Stomach (tissue), 9 donors: ENCODE data around the gene KIF20A. TPM values are rescaled to one million over a fixed set of nuclear protein-coding genes. Genes with fewer than 3 reads are reported as not detected.
A peak's percentile ranks its signal among the peaks of the same experiment; 100 is the strongest.

Experiments used
- DNase-seq, 2 donors: peaks; one replicate each; pipeline versions ENCODE4 v3.0.0 to v3.0.0-alpha.2; 2013 to 2019
- H3K27ac ChIP-seq, 5 donors: fragments of 200-600 bp in 4 of 5; sonication (generic) in 4 of 5; one replicate each; pipeline ENCODE4 v1.5.1; 2013 to 2019; ENCODE audit warnings: mild to moderate bottlenecking in 1 of 5, moderate library complexity in 1 of 5
- H3K27me3 ChIP-seq, 3 donors: fragments of 200-600 bp; sonication (generic); one replicate each; pipeline ENCODE4 v1.5.1; 2017 to 2019; ENCODE audit warnings: mixed run types in 1 of 3
- H3K36me3 ChIP-seq, 4 donors: fragments of 200-600 bp; sonication (generic); 1 replicate in 3 of 4; 2 replicates in 1 of 4; pipeline ENCODE4 v1.5.1; 2016 to 2019
- H3K4me1 ChIP-seq, 4 donors: fragments of 200-600 bp; sonication (generic); one replicate each; pipeline ENCODE4 v1.5.1; 2016 to 2019
- H3K4me3 ChIP-seq, 4 donors: fragments of 200-600 bp; sonication (generic) in 3 of 4; one replicate each; pipeline ENCODE4 v1.5.1; 2016 to 2019; ENCODE audit warnings: mild to moderate bottlenecking in 1 of 4
- H3K9me3 ChIP-seq, 4 donors: fragments of 200-600 bp; sonication (generic); one replicate each; pipeline ENCODE4 v1.5.1; 2016 to 2019
- CTCF ChIP-seq, 7 experiments: fragments of 450-650 bp in 4 of 7; fragments of 200-600 bp in 3 of 7; sonication (generic) in 3 of 7; IDR thresholded peaks; one replicate each; pipeline ENCODE4 v1.5.1; 2016 to 2019; ENCODE audit warnings: antibody characterized with exemption in 7 of 7, control low read depth in 2 of 7, mild to moderate bottlenecking in 1 of 7
- EP300 ChIP-seq: sonication (generic); formaldehyde crosslinking; IDR thresholded peaks from one replicate; pipeline ENCODE4 v1.6.1; 2017; ENCODE audit warnings: antibody characterized with exemption
- POLR2A ChIP-seq, 4 donors: fragments of 450-650 bp; IDR thresholded peaks; one replicate each; pipeline ENCODE4 v1.6.1; 2016; ENCODE audit warnings: antibody characterized with exemption in 4 of 4, control low read depth in 2 of 4, mild to moderate bottlenecking in 1 of 4, moderate library complexity in 1 of 4
- POLR2AphosphoS5 ChIP-seq, 3 donors: sonication (generic); formaldehyde crosslinking; IDR thresholded peaks; one replicate each; pipeline ENCODE4 v1.6.1; 2016; ENCODE audit warnings: antibody characterized with exemption in 3 of 3
- WGBS, 5 donors: extraction: QIAGEN DNeasy Blood & Tissue Kit in 3 of 5; methylation state at CpG; one replicate each; pipeline versions ENCODE4 v1.1.5 to v1.1.7; 2013 to 2018; 5-methylcytosine and 5-hydroxymethylcytosine counted together
- intact Hi-C: fragments of 100-400 bp; cut with DNase I; formaldehyde crosslinking; loops from one replicate; pipeline ENCODE4 v1.15.1; 2023; ENCODE audit warnings: low total_unique reads
- polyA plus RNA-seq, 3 donors: library from polyadenylated mRNA; stranded (reverse); fragments of 200-250 nt; gene quantifications; one replicate each; pipeline ENCODE4 v1.2.3, GENCODE V29; 2013
- total RNA-seq, 5 donors: library from RNA; depleted of rRNA; stranded (reverse); fragments of >200 nt; gene quantifications; one replicate each; pipeline versions ENCODE4 v1.1.0 to v1.2.3, GENCODE V29; 2014 to 2016
- donor health status: healthy with polysubstance abuse.
- donor health status: Bipolar disorder and iron deficiency.
- donor health status: healthy.

The KIF20A gene
- total and polyA plus RNA-seq, 8 donors: 2.0 to 8.4 (median 4.7) TPM; not detected in 2

- no peaks in the 10 kb centered on the region for H3K9me3 ChIP-seq
- peaks cover 14 to 37% (median 32%) of the 10 kb centered on the region in 4 donors for H3K4me1 ChIP-seq
- peaks cover 0 to 44% (median 41%) of the 10 kb centered on the region in 4 donors for H3K36me3 ChIP-seq
- no peaks in the 10 kb centered on the region for H3K27me3 ChIP-seq
- intact Hi-C loops: no loop called here
- no peak for DNase-seq
- no peak overlapping the region for H3K27ac ChIP-seq
- H3K4me3 ChIP-seq: no peak overlapping the region
- TF ChIP-seq CTCF (IDR thresholded peaks at IDR 0.05) (no peak), EP300 (no peak), POLR2A (IDR thresholded peaks at IDR 0.05) (no peak), POLR2AphosphoS5 (IDR thresholded peaks at IDR 0.05) (no peak)
- WGBS, 5 donors: 90 to 99% (median 96%) methylated on average over 3 of the region's 3 CpGs
Observed at GRCh38 chr5:138210985-138211384, 32.1 kb downstream of the KIF20A start.

- peak overlapping the region; percentile 80 to 98 (median 94) for H3K4me3 ChIP-seq
- no peaks in the 10 kb centered on the region for H3K27me3 ChIP-seq
- H3K27ac ChIP-seq: peak overlapping the region; percentile 49 to 90 (median 82)
- peaks cover 14 to 37% (median 32%) of the 10 kb centered on the region in 4 donors for H3K4me1 ChIP-seq
- TF ChIP-seq CTCF (IDR thresholded peaks at IDR 0.05) (no peak), EP300 (no peak), POLR2A (IDR thresholded peaks at IDR 0.05) (peak in 1 of 4 donors; percentile 8), POLR2AphosphoS5 (IDR thresholded peaks at IDR 0.05) (no peak)
- no peaks in the 10 kb centered on the region for H3K9me3 ChIP-seq
- 0 to 1% (median 0%) methylated on average over 8 of the region's 8 CpGs for WGBS, 5 donors
- intact Hi-C loops: no loop called here
- DNase-seq: no peak
- peaks cover 0 to 26% (median 24%) of the 10 kb centered on the region in 4 donors for H3K36me3 ChIP-seq
Observed at GRCh38 chr5:138212828-138213160, 33.9 kb downstream of the KIF20A start.

- Histone ChIP-seq H3K36me3 (peaks cover 0 to 21% (median 20%) of the 10 kb centered on the region in 4 donors), H3K4me3 (peak within 1 kb of the TSS; percentile 80 to 98 (median 94)), H3K4me1 (peaks cover 14 to 37% (median 32%) of the 10 kb centered on the region in 4 donors), H3K27ac (peak within 1 kb of the TSS; percentile 49 to 90 (median 82)), H3K27me3 (no peaks in the 10 kb centered on the region), H3K9me3 (no peaks in the 10 kb centered on the region)
- no peak for TF ChIP-seq POLR2A (IDR thresholded peaks at IDR 0.05)
- no peak for TF ChIP-seq CTCF (IDR thresholded peaks at IDR 0.05)
- no peak for TF ChIP-seq EP300
- peak; percentile 21 to 78 (median 60) for TF ChIP-seq POLR2AphosphoS5 (IDR thresholded peaks at IDR 0.05)
- intact Hi-C loops: no loop called here
- DNase-seq: peak; percentile 92 to 99
- 1 to 2% (median 2%) methylated on average over 32 of the region's 32 CpGs for WGBS, 5 donors
Observed at GRCh38 chr5:138213161-138214029, 34.5 kb downstream of the KIF20A start, which contains the start of gene CDC23. CDC23 (minus strand) TSS chr5:138213323; CDS start chr5:138213312, 11 bp downstream.

GRCh38 chr5:138216799-138217198 is 37.9 kb downstream of the KIF20A start:
- H3K27me3 ChIP-seq: no peaks in the 10 kb centered on the region
- H3K9me3 ChIP-seq: no peaks in the 10 kb centered on the region
- no peak for DNase-seq
- TF ChIP-seq CTCF (IDR thresholded peaks at IDR 0.05) (no peak), EP300 (no peak), POLR2A (IDR thresholded peaks at IDR 0.05) (no peak), POLR2AphosphoS5 (IDR thresholded peaks at IDR 0.05) (no peak)
- no peak overlapping the region for H3K4me3 ChIP-seq
- intact Hi-C loops: no loop called here
- H3K27ac ChIP-seq: no peak overlapping the region
- no peaks in the 10 kb centered on the region for H3K36me3 ChIP-seq
- 78 to 90% (median 81%) methylated on average over 2 of the region's 2 CpGs for WGBS, 5 donors
- peaks cover 12 to 20% (median 16%) of the 10 kb centered on the region in 4 donors for H3K4me1 ChIP-seq
